Natural killer cell treated with Interleukin-12 subunit alpha and Interleukin-12 subunit beta and Interleukin-15 and Interleukin-18, amount 100 ng/mL, for 72 hours (primary cell): ENCODE measurements around the gene SOX6. TPM values are rescaled to one million over a fixed set of nuclear protein-coding genes. Genes with fewer than 3 reads are reported as not detected.
"Not testable (repeated sequence)": the region's sequence is repeated elsewhere in the genome, so short reads cannot be mapped to it uniquely, and the experiment has no call there.

Experiments used
- ATAC-seq, 2 donors: fragments of 150-1000 bp; cut with Tn5 transposase in 1 of 2; sonication (Bioruptor Pico), chemical (Tn5 transposase) in 1 of 2; 2 replicates each; pipeline ENCODE4 v1.10.0; 2021
- DNase-seq: peaks from one replicate; pipeline ENCODE4 v3.0.0; 2022; ENCODE audit warnings: low spot score
- H3K27ac Mint-ChIP-seq, 2 donors: 1 replicate in 1 of 2; 2 replicates in 1 of 2; pipeline ENCODE4 v1.8.0; 2022; ENCODE audit warnings: mixed read lengths in 2 of 2, mild to moderate bottlenecking in 1 of 2, moderate library complexity in 1 of 2
- H3K27me3 Mint-ChIP-seq, 2 donors: 1 replicate in 1 of 2; 2 replicates in 1 of 2; pipeline ENCODE4 v1.8.0; 2022; ENCODE audit warnings: mixed read lengths in 2 of 2
- H3K36me3 Mint-ChIP-seq: one replicate; pipeline ENCODE4 v1.8.0; 2022; ENCODE audit warnings: mixed read lengths
- H3K4me1 Mint-ChIP-seq, 2 donors: 1 replicate in 1 of 2; 2 replicates in 1 of 2; pipeline ENCODE4 v1.8.0; 2022; ENCODE audit warnings: low read depth in 2 of 2, mixed read lengths in 2 of 2, mild to moderate bottlenecking in 1 of 2
- H3K4me3 Mint-ChIP-seq: one replicate; pipeline ENCODE4 v1.8.0; 2022; ENCODE audit warnings: mixed read lengths
- H3K9me3 Mint-ChIP-seq: 2 replicates; pipeline ENCODE4 v1.8.0; 2022; ENCODE audit warnings: mixed read lengths
- total RNA-seq, 2 donors: library from RNA; stranded (reverse); gene quantifications; one replicate each; pipeline ENCODE4 v1.2.3, GENCODE V29; 2022

Gene SOX6
- total RNA-seq, 2 donors from 2014 or later: not detected

DNA sequence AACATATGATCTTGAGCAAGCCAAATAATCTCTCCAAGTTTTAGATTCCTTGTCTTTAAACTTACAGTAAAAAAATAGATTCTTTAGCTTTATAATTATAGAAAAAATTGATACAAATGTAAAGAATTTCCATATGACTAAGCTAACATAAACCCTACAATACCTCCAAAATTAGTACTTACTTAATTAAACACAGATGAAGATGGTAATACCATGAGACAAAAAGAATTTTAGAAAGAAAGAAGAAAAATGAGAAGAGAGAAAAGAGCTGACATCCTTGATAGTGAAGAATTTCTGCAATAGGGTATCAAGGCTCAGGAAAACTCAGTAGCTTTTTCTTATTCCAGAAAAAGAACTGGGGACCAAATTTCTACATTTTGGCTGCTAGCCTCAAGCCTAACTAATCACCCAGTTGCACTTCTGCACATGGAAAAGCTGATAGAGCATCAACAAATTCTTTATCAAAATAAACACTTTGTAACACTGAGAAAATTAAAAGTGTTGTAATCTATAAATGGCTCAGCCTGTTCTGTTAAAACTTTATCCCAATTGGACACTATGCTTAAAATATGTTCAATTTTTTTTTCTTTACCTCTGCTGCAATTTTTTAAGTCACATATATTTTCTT is 24.7 kb upstream of the SOX6 start:
- Mint-ChIP-seq H3K9me3 (peaks cover 4% of the 10 kb centered on the region), H3K4me3 (no peak overlapping the region), H3K36me3 (no peaks in the 10 kb centered on the region), H3K27me3 (no peaks in the 10 kb centered on the region), H3K27ac (no peak overlapping the region), H3K4me1 (no peaks in the 10 kb centered on the region)
- ATAC-seq (no peak), DNase-seq (no peak)

DNA sequence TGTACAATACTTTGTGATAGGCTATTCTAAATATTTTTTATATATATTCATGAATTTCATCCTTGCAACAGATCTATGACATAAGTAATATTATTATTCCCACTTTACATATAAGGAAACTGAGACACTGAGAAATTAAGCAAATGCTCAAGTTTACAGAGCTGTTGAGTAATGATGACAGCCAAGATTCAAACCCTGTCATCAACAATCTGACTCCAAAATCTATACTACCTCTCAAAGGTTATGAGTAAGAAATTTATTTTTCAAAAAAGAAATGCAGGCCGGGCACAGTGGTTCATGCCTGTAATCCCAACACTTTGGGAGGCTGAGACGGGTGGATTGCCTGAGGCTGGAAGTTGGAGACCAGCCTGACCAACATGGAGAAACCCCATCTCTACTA is 22.6 kb upstream of the SOX6 start:
- no peak overlapping the region for H3K27ac Mint-ChIP-seq
- DNase-seq (no peak), ATAC-seq (no peak)
- H3K4me3 Mint-ChIP-seq: no peak overlapping the region
- peaks cover 4% of the 10 kb centered on the region for H3K9me3 Mint-ChIP-seq
- no peaks in the 10 kb centered on the region for H3K27me3 Mint-ChIP-seq
- no peaks in the 10 kb centered on the region for H3K36me3 Mint-ChIP-seq
- no peaks in the 10 kb centered on the region for H3K4me1 Mint-ChIP-seq

DNA sequence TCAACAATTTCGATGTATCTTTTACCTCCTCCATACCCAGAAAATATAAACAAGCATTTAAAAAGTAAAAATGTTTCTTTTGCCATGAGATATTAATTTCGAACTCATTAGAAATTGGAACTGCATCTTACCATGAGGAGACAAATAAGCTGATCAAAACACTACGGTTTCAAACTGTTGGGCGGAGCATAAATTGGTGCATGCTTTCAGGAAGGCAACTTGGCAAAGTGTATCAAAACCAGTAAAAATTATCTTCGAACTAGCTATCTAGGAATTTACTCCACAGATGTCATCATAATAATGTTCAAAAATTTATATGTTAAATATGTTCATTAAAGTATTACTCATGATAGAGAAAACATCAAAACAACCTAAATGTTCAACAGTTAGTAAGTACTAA is 21.4 kb upstream of the SOX6 start:
- ATAC-seq: no peak
- H3K9me3 Mint-ChIP-seq: peaks cover 4% of the 10 kb centered on the region
- H3K4me3 Mint-ChIP-seq: no peak overlapping the region
- H3K36me3 Mint-ChIP-seq: no peaks in the 10 kb centered on the region
- DNase-seq: no peak
- no peaks in the 10 kb centered on the region for H3K27me3 Mint-ChIP-seq
- no peaks in the 10 kb centered on the region for H3K4me1 Mint-ChIP-seq
- H3K27ac Mint-ChIP-seq: no peak overlapping the region

DNA sequence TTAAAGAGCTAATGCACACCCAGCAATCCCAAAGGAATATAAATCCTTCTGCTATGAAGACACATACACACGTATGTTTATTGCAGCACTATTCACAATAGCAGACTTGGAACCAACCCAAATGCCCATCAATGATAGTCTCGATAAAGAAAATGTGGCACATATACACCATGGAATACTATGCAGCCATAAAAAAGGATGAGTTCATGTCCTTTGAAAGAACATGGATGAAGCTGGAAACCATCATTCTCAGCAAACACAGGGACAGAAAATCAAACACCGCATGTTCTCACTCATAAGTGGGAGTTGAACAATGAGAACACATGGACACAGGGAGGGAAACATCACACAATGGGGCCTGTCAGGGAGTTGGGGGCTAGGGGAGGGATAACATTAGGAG is 19.3 kb upstream of the SOX6 start:
- H3K27ac Mint-ChIP-seq, H3K36me3 Mint-ChIP-seq, ATAC-seq, DNase-seq, H3K4me1 Mint-ChIP-seq, H3K27me3 Mint-ChIP-seq, H3K4me3 Mint-ChIP-seq: not testable (repeated sequence)
- peaks cover 12% of the 10 kb centered on the region for H3K9me3 Mint-ChIP-seq

DNA sequence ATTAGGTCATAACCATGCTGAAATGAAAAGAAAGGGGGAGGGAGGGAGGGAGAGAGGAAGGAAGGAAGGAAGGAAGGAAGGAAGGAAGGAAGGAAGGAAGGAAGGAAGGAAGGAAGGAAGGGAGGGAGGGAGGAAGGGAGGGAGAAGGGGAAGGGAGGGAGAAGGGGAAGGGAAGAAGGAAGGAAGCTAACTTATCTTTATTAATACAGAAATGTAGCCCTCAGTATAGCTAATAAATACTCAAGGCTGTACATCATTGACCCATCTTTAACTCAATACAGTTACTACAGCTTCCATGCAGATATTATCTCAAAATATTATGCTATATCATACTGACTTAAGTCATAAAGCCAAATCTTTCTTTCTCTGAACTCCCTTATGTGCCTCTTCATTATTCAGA is 17.4 kb upstream of the SOX6 start:
- no peaks in the 10 kb centered on the region for H3K27me3 Mint-ChIP-seq
- H3K27ac Mint-ChIP-seq: no peak overlapping the region
- peaks cover 15% of the 10 kb centered on the region for H3K9me3 Mint-ChIP-seq
- H3K4me1 Mint-ChIP-seq: no peaks in the 10 kb centered on the region
- H3K4me3 Mint-ChIP-seq: no peak overlapping the region
- DNase-seq: no peak
- no peak for ATAC-seq
- peaks cover 10% of the 10 kb centered on the region for H3K36me3 Mint-ChIP-seq

DNA sequence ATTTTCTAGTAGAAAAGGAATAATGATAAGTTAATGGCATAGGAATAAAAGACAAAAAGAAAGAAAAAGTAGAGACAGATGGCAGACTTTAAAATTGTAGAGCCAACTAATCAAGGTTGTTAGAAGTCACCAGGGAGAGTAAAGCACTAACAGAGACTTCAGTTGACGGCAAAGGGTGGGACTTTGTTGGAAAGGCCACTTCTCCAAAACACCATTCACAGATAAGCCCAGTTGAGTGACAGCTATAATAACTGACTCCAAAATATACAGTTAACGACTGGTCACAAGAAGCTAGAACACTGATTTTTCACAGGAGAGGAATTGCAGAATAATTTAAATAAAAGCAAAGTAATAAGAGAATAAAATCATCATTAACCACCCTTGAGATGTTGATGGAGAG is 16.0 kb upstream of the SOX6 start:
- no peak for DNase-seq
- Mint-ChIP-seq H3K36me3 (peaks cover 10% of the 10 kb centered on the region), H3K4me3 (no peak overlapping the region), H3K27ac (no peak overlapping the region), H3K27me3 (no peaks in the 10 kb centered on the region), H3K9me3 (peaks cover 15% of the 10 kb centered on the region), H3K4me1 (no peaks in the 10 kb centered on the region)
- ATAC-seq: no peak

DNA sequence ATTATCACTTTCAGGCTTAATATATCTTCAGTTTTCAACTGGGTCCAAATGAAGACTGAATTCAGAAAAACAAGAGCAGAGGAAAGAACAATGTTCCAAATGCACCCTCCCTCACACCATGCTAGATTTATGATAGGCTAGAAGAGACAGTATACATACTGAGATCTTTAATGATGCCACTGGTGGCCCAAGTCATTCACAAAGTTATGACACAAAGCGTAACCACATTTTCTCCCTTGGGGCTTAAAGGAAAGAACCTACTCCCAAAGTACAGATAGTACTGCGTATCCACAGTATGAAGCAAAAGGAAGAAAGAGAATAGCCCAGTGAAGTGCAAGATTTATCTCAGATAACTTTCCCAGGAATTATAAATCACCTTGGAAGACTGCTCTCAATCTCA is 10.9 kb upstream of the SOX6 start:
- ATAC-seq (no peak), DNase-seq (no peak)
- Mint-ChIP-seq H3K4me3 (no peak overlapping the region), H3K36me3 (peaks cover 10% of the 10 kb centered on the region), H3K4me1 (no peaks in the 10 kb centered on the region), H3K27ac (no peak overlapping the region), H3K9me3 (peaks cover 10% of the 10 kb centered on the region), H3K27me3 (no peaks in the 10 kb centered on the region)

DNA sequence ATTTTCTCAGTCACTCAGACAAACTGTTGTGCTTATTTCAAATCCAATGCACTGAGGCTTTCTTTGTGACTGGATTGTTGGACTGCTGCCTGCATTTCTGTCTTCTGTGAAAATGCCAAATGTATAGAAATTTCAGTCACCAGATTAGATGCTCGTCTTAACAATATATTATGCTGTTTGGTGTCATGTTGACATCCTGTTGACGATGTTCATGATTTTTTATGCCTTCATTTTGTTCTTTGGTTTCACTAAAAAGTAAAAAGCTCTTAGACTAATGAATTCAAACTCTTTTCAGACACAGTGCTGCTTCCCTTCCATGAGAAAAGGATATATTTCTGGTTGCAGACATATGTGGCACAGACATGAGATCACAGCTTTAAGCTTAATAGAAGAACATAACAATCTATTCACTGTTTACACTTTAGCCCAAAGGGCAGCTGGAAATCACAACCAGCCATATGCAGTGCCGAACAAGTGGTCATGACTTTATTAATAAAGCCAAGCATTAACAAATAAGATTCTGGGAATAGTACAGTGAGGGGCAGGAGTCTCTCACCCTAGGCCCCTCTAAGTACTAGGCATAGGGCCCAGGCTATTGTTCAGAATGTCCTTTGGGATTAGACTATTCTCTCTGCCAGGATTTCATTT is 9.4 kb upstream of the SOX6 start:
- Mint-ChIP-seq H3K9me3 (peaks cover 6% of the 10 kb centered on the region), H3K36me3 (peaks cover 4% of the 10 kb centered on the region), H3K4me1 (no peaks in the 10 kb centered on the region), H3K4me3 (no peak overlapping the region), H3K27me3 (no peaks in the 10 kb centered on the region), H3K27ac (no peak overlapping the region)
- DNase-seq (no peak), ATAC-seq (no peak)

DNA sequence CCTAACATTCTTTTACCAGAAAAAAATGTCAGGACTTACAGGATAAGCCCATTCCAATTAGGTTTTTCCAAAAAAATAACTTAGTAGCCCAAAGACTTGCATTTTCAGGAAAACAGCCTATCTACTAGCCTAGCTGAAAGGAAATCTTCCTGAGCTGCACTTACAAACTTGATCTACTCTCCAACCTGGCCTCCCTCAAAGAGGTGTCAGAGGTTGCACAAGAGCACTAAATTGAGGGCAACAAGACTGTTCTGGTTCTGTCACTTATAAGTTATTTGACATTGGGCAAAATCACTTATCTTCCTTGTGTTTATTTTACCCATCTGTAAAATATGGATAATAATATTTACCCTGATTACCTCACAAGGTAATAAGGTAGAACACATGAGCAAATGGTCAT is 7.9 kb upstream of the SOX6 start:
- H3K36me3 Mint-ChIP-seq: no peaks in the 10 kb centered on the region
- DNase-seq: no peak
- no peaks in the 10 kb centered on the region for H3K27me3 Mint-ChIP-seq

DNA sequence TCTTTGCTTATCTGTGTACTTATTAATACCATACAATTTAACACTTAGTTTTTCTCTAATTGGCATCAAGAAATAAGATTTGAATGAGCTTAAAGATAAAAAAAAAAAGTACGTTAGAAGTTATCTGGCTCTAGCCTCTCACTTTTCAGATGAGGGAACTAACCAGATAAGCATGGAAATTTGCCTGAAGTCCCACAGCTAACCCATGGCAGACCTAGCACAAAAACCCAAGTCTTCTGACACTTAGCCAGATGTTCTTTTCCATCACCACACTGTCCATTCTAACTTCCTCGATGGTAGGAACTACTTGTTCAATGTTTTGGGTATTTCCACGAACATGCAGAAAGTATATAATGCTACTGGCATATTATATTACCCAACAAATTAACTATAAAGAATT is 7.4 kb upstream of the SOX6 start:
- ATAC-seq (no peak), DNase-seq (no peak)
- H3K9me3 Mint-ChIP-seq: peaks cover 7% of the 10 kb centered on the region
- H3K27me3 Mint-ChIP-seq: no peaks in the 10 kb centered on the region
- H3K27ac Mint-ChIP-seq: no peak overlapping the region
- no peaks in the 10 kb centered on the region for H3K4me1 Mint-ChIP-seq
- H3K36me3 Mint-ChIP-seq: no peaks in the 10 kb centered on the region
- no peak overlapping the region for H3K4me3 Mint-ChIP-seq

More for the DNA sequence above, 7.9 kb upstream of the SOX6 start:
- Mint-ChIP-seq H3K4me1 (no peaks in the 10 kb centered on the region), H3K9me3 (peaks cover 7% of the 10 kb centered on the region), H3K27ac (no peak overlapping the region), H3K4me3 (no peak overlapping the region)
- ATAC-seq: no peak

DNA sequence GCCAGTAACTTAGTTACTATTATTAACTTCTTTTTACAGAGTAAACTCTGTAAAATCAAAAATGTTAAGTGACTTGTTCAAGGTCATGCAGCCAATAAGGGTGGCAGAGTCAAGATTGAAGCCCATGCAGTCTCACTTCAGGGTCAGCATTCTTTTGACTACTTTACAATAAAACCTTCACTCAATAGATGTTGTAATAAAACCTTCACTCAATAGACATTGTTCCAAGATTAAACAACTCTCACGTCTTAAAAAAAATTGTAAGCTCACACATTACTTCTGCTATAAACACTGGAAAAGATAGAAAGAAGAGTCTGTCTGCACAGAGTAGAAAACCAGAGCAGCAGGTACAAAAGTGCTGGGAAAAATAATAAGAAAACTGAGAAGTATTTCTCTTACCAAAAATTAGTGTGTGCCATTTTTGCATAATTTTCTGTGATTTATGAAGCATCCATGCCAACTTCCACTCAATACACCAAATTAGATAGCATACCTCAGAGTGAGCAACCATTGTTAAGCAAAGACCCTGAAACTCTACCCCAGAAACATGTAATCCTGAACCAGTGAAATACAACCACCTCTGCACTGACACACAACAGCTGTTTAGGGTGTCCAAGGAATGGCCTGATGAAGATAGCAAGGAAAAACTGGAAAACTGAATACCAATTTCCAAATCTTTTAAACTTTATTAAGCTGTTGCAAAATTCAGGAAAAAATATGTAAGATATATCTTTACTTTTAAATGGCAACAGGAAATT is 4.9 kb upstream of the SOX6 start:
- Mint-ChIP-seq H3K4me3 (no peak overlapping the region), H3K27me3 (no peaks in the 10 kb centered on the region), H3K4me1 (no peaks in the 10 kb centered on the region), H3K27ac (no peak overlapping the region), H3K9me3 (peaks cover 7% of the 10 kb centered on the region), H3K36me3 (no peaks in the 10 kb centered on the region)
- no peak for ATAC-seq
- DNase-seq: no peak

DNA sequence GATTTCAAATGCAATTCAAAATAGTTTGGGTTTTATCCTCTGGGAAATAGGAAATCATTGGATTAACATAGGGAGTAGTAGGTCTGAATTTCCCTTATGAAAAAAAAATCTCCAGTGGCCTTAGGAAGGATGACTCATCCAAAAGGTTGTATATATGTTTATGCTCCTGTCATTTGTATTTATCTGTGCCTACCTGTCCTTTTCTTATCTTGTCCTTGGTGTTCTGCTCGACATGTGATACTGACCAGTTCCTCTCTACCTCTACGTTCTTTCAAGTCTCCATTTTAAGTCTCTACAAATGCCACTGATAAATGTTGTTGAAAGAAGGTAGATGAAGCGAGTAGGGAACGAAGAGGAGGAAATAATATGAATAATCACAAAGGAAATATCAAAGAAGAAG is 3.0 kb upstream of the SOX6 start:
- H3K36me3 Mint-ChIP-seq: no peaks in the 10 kb centered on the region
- no peaks in the 10 kb centered on the region for H3K27me3 Mint-ChIP-seq
- no peak overlapping the region for H3K4me3 Mint-ChIP-seq
- H3K27ac Mint-ChIP-seq: no peak overlapping the region
- ATAC-seq (no peak), DNase-seq (no peak)
- peaks cover 7% of the 10 kb centered on the region for H3K9me3 Mint-ChIP-seq
- no peaks in the 10 kb centered on the region for H3K4me1 Mint-ChIP-seq

DNA sequence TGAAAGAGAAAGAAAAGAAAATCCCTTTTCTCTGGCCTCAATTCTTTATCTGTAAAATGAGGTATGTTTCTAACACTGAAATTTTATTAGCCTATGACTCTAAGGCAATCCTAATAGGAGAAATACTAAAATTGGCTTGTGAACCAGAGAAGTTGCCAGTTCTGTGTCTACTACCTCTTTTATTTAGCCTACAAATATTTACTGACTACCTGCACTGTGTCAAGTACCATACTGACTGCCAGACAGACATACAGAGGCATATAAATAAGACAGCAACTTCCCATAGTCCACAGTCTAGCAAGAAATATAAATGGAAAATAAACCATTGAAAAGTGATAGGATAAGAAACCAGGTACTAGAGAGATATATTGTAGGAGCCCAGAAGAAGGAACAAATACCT is 2.4 kb upstream of the SOX6 start:
- no peak overlapping the region for H3K4me3 Mint-ChIP-seq
- H3K27me3 Mint-ChIP-seq: no peaks in the 10 kb centered on the region
- H3K9me3 Mint-ChIP-seq: peaks cover 7% of the 10 kb centered on the region
- ATAC-seq (no peak), DNase-seq (no peak)
- H3K36me3 Mint-ChIP-seq: no peaks in the 10 kb centered on the region
- no peak overlapping the region for H3K27ac Mint-ChIP-seq
- H3K4me1 Mint-ChIP-seq: no peaks in the 10 kb centered on the region

DNA sequence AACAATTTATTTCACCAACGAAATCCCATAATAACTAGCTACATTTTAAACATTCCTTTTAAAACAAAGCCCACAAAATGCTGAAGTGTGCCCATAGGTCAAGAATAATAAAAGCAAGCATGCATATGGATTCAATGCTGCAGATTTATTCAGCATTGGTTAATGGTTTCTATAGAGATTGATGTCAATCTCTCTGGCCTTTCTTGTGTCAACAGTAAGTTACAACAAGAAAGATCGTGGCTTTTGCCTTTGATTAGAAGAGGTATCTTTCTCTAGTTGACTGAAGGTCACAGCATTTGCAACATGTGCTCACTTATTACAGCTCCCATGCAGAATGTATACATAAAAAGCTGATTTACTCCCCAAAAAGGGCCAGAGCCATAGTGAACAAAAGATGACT is 1.4 kb upstream of the SOX6 start:
- DNase-seq: no peak
- H3K4me3 Mint-ChIP-seq: no peak overlapping the region
- no peak overlapping the region for H3K27ac Mint-ChIP-seq
- H3K27me3 Mint-ChIP-seq: no peaks in the 10 kb centered on the region
- no peak for ATAC-seq
- no peaks in the 10 kb centered on the region for H3K36me3 Mint-ChIP-seq
- H3K4me1 Mint-ChIP-seq: no peaks in the 10 kb centered on the region
- H3K9me3 Mint-ChIP-seq: peaks cover 10% of the 10 kb centered on the region
